Activated CD4-positive, CD25-positive, alpha-beta regulatory T cell treated with anti-CD3 and anti-CD28 coated beads, Interleukin-2, amount 50 U/mL, for 24 hours (primary cell): Measurements from ENCODE around the gene C2orf68.
"Not testable (repeated sequence)": the region's sequence is repeated elsewhere in the genome, so short reads cannot be mapped to it uniquely, and the experiment has no call there.

Source experiments
- ATAC-seq, 2 donors: fragments of 150-1000 bp; cut with Tn5 transposase; one replicate each; pipeline ENCODE4 v1.10.0; 2021; ENCODE audit warnings: mild to moderate bottlenecking in 1 of 2, moderate library complexity in 1 of 2

Gene C2orf68

DNA sequence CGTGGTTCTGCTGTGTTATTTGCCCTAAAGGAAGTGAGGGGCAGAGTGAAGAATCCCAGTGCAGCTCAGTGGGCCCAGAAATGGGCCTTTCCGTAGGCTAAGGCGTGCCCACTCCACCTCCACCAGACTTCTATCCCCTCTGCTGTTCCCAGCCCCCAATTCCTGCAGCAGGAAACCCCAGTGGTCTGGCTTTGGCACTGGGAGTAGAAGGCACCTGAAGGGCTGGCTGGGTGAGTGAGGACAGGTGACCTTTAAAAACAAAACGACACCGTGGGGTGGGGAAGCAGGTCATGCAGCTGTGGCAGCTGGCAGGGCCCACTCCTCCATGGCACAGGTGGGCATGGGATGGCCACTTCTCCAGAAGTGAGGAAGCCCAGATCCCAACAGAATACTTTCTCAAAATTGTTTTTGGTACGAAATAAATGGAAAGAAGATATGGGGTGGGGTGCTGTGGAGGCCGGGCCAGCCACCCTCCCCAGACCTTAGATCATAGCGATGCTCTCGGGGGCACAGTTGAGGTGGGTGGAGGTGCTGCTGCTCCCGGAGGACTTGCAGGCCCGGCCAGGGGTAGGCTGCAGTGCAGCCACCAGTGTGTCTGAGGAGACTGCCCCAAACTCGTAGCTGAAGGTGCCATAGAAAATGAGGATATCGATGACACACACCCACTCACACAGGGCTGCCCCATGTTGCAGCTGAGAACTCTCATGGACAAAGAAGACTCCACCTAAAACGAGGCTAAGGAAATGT, 13.1 kb downstream of the C2orf68 start:
- no peak for ATAC-seq

DNA sequence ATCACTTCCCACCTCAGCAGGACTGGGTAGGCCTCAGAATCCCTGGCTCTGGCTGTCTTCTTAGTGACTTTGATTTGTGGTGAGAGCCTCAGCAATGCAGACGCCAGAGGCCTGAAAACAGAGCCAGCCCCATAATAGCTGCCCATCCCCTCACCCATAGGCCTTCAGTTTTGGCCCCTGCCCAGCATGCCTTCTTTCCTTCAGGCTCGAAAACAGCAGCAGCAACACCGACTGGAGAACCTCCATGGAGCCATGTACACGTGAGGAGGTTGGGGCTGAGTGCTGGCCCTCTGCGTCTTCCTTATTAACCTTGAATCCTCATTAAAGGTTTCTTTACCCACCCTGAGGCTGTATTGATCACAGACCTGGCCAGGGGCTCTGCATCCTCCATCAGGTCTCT, 14.6 kb downstream of the C2orf68 start:
- no peak for ATAC-seq

DNA sequence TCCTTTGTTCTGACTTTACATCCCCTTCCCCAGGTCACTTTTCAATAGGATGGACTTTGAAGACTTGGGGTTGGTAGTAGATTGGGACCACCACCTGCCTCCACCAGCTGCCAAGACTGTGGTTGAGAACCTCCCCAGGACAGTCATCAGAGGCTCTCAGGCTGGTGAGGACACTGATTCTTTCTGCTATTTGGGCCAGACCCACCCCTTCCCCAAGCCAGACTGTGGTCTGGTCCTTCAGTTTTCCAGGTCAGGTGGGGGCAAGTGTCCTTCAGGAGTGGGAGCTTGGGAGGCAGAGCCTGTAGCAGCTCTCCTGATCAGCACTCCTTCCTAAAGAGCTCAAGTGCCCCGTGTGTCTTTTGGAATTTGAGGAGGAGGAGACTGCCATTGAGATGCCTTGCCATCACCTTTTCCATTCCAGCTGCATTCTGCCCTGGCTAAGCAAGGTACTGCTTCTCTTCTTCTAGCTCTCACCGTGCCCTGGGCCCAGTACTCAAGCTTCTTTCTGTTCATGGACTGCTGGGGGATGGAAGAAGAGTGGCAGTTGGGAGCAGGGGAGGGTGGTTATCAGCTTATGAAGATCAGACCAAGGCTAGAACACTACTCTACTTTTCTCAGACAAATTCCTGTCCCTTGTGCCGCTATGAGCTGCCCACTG, 15.3 kb downstream of the C2orf68 start:
- ATAC-seq: no peak

DNA sequence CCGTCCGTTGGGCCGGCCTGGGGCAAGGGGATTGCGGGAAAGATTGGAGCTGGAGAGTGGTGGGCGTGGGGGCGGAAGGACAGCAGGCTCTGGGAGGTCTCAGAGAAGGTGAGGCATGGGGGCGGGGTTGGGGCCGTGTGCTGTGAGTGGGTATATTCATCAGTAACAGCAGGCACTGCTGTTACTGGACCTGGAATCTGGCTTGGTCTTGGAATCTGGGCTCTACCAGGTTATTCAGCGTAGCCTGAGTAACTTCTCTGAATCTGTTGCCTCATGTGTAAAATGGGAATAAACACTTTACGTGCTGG, 15.9 kb downstream of the C2orf68 start:
- peak; percentile 9 to 25 for ATAC-seq

GRCh38 chr2:85595301-85596025, 16.4 kb downstream of the C2orf68 start, which contains the start of gene RNF181:
TSS of gene RNF181 (plus strand) at chr2:85595745. CDS start at chr2:85595764, 19 bp downstream.
- peak; percentile 100 for ATAC-seq

- no peak for ATAC-seq
Measured at GRCh38 chr2:85594715-85595300, 17.1 kb downstream of the C2orf68 start.

DNA sequence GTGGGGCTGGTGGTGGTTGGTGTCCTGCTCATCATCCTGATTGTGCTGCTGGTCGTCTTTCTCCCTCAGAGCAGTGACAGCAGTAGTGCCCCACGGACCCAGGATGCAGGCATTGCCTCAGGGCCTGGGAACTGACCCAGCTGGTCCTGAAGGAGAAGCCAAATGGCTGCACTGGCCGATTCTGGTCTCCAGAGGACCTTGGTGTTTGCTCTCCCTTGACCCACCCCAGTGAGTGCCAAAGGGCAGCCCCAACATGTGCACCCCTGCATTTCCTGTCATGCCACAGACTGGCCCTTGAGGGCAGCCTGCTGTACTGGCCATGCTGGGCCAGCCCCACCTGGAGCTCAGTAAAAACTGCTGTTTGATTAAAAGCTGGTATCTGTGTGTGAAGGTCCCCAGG, 18.8 kb downstream of the C2orf68 start:
- ATAC-seq: no peak

GRCh38 chr2:85592299-85592698, 19.6 kb downstream of the C2orf68 start:
- not testable (repeated sequence) for ATAC-seq

- ATAC-seq: no peak
Measured at GRCh38 chr2:85591563-85591962, 20.3 kb downstream of the C2orf68 start.

DNA sequence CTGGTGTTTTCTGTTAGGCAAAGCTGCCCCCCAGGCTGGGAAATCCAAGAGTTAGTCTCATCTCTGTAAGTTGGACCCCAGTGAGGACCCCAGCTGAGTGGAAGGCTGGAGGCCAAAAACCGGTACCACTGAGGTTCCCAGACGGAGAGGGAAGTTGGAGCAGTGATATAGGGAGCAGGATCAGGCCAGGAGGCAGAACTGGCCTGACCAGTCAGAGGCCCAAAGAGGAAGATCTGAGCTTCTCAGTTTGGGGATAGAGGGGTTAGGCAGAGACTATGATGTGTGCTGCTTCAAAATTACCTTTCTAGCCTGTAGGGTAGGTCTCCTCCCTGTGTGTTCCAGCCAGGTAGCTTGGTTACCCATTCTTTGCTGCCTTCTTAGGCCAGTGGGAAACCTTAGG, 20.9 kb downstream of the C2orf68 start:
- ATAC-seq: no peak

GRCh38 chr2:85589982-85590791, 21.7 kb downstream of the C2orf68 start:
- no peak for ATAC-seq

GRCh38 chr2:85589181-85589580, 22.7 kb downstream of the C2orf68 start:
- no peak for ATAC-seq

DNA sequence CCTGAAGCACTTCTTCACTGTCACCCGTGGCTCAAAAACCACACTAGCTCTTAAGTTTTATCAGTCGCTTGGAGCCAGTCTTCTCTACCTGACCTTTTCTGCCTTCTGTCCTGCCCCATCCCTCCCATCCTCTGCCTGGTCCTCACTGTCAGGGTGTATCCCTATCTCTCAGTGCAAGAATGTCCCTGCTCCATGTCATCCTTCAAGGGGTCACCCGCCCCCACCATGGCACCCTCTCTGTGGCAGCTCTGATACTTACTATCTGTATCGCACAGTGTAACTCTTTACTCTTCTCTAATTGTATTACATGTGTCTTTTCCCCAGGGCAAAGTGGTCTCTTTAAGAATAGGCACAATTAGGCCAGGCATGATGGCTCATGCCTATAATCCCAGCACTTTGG, 23.2 kb downstream of the C2orf68 start:
- no peak for ATAC-seq

DNA sequence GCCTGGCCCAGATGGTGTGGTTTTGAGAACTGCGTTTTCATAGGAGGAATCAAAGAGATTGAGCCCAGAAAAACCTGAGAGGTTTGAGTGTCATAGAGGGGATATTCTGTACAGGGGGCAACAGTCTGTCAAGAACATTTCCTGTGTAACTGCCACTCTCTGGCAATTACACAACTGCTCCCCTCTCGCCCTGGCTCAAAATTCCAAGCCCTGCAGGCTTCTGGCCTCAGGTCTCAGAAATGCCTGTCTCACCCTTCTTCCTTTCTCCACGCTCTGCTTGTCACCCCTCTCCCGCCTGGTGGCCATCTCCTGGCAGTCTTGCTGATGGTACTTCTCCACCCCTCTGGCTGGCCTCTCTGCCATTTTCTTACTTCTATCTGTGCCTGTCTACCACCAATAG, 23.6 kb downstream of the C2orf68 start:
- no peak for ATAC-seq

DNA sequence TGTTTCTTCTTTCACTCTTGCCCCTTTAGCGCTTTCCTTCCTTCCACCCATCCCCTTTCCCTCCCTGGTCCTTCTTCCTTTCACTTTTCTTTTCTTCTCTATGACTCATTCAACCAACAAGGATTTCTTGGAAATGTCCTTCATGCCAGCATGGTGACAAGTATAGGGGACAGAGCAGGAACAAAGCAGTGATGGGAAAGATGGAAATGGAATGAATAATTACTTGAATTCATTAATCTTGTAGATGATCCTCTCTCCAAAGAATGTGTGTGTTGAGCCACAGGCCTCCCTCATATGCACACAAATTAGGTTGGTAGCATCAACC, 26.1 kb downstream of the C2orf68 start:
- ATAC-seq: no peak

GRCh38 chr2:85584857-85585780, 26.7 kb downstream of the C2orf68 start:
- peak; percentile 67 to 69 for ATAC-seq

GRCh38 chr2:85584354-85584856, 27.5 kb downstream of the C2orf68 start, which contains the start of gene VAMP5:
TSS of gene VAMP5 (plus strand) at chr2:85584431. CDS start at chr2:85584491, 60 bp downstream.
- peak; percentile 37 to 45 for ATAC-seq

DNA sequence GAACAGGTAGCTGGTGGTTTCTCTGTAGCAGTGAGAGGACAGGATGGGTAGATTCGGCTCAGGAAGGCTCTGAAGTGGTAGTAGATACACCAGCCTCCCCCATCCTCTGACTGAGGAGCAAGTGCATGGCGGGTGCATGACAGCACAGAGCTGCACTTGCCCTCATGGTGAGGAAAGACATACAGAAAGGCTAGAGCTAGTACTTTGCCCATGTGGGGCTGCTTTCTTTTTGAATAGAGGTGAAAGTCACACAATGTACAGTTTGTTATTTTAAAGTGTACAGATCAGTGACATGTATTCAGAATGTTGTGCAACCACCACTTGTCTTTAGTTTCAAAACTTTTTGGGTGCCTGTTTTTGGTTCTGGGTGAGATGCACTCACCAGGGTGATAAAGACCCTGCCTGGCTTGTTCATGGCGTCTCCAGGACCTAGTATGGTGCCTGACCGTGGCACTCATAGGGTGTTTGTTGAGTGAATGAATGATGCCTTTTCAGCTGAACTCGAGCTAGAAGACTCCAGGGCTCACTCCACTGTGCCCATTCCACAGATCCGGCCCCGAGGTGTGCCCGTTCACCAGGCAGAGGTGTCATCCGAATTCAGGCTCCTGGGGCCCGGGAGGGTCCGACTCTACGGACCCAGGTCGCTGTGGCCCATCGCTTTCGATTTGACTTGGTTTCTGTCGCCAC, 28.1 kb downstream of the C2orf68 start:
- peak; percentile 58 to 59 for ATAC-seq

- ATAC-seq: no peak
Measured at GRCh38 chr2:85582492-85582891, 29.4 kb downstream of the C2orf68 start.

GRCh38 chr2:85580206-85580605, 31.7 kb downstream of the C2orf68 start:
- ATAC-seq: no peak
